Stimulated activated CD4-positive, alpha-beta T cell treated with anti-CD3 and anti-CD28 coated beads, Interleukin-1b, Interleukin-23, amount 100 ng/mL, for 48 hours (primary cell): ENCODE data around the gene SLC1A2.
A peak's percentile ranks its signal among the peaks of the same experiment; 100 is the strongest.

Source experiments
- DNase-seq: peaks from one replicate; pipeline ENCODE4 v3.0.0-alpha.2; 2020

SLC1A2 gene

DNA sequence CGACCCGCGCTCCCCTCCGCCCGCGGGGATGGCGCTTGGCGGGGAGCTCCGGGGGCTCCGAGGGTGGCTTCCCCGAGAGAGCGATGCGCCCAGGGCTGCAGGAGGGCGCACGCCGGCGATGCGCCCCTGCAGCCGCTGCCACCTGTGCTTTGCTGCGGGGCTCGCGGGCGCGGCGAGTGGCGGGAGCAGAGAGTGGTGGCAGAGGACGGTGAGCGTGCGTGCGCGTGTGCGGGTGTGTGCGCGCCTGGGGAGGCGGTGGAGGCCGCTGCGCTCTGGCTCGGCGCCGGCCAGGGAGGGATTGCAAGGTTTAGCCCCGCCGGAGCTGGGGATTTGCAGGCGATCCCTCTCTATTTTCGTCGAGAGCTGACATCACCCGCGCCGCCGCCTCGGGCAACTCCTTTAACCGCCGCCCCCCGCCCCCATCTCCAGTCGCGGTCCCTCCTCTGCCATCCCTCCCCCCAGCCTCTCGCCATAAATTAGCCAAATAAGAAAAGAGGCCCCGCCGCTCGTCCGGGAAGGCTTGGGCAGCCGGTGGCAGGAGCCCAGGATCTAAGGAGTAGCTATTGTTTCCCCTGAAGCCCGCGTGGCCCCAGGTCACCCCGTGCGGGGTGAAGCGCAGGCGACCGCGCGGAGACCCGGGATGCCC lies at the start of gene SLC1A2:
SLC1A2 (minus strand) TSS at position 375 of the 646 bp plus-strand sequence. CDS start 592 bp downstream, outside the sequence.
- DNase-seq, result peak; percentile 6

DNA sequence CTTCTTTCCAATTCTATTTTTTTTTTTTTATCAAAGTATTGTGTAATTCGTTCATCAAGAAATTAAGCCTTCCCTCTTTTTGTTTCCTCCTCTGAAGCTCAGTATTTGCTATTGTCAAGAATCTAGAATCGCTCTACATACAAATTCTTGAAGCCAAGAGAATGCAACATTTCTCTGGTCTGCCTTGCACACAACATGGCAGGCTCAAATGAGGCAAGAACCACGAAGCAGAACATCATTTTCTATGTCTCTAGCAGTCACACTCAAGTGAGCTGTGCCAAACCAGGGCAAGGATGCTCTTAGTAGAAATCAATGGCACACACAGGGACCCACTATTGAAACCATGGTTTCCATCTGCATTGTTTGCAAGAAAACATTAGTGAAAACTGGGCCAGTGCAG lies 46.7 kb upstream of the SLC1A2 start:
- DNase-seq, result no peak

DNA sequence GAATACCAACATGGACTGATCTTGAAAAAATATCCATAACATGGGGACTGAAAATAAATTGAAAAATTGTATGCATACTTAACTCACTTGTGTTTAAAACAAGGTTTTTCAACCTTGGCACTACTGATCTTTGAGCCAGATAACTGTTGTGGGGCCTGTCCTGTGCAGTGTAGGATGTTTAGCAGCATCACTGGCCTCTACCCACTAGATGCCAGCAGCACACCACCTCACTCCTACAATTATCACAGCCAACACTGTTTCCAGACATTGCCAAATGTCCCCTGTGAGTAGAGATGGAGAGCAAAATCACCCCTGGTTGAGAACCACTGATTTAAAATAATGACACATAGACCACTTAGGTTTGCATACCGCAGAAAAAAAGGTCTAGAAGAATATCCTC lies 45.0 kb upstream of the SLC1A2 start:
- no peak for DNase-seq

DNA sequence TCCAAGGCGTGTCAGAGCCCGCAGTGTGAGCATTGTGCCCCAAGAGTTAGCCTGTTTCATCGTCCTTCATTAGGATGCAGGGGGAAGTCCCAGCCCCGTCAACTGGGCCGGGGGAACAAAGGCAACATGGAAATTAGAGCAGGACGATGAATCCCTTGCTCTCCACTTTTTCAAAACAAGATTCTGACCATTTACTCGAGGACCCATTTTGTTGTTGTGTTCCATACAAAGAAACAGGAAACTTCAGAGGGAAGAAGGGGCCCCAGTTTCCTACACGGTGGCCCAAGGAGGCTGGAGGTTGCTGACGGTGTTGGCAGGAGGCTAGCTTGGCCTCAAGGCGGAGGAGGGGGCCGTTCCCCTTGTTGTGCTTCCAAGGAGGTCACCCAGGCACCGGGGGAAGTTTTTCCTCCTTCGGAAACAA lies 44.0 kb upstream of the SLC1A2 start:
- no peak for DNase-seq

DNA sequence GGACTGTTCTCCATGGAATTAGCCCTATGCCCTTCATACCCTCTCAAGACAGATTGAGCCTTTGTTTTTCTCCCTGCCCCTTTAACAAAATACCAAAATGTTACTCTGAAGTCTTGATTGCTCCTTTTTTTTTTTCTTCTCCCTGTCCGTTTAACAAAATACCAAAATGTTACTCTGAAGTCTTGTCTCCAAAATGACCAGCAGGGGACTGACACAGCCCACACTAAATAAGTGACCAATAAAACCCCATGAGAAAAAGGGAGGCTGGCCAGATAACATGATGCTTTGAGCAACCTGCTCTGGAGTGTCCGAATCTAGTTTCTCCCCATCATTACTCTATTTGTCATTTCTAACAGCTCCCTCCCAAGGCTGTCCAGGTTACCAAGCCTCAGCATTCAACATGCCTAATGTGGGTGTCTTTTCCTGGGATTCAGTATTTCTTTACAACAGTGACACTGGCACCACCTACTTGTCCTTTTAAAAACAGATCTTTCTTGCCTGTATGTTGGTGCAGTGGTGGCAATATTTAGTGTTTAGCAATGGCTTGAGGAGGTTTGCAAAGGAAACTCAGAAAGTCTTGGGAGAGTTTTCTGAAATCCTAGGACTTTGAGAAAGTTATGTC lies 42.7 kb upstream of the SLC1A2 start:
- DNase-seq, result no peak

DNA sequence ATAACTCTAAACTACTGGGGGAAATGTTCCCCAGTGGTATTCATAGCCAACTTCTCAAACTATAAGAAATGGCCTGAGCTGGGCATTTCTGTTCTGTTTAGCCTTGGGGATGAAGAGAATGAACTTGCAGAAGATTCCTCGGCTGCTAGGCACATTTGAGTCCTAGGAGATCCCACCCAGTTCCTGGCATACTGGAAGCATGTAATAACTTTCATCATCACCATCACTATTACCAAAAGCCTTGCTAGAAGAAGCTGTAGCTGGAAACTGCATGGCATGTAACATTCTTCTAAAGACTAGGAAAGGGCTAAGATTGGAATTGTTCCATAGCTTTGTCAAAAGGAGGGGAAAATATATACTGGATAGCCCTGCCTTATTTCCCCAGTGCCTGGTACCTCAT lies 40.1 kb upstream of the SLC1A2 start:
- DNase-seq, result no peak

DNA sequence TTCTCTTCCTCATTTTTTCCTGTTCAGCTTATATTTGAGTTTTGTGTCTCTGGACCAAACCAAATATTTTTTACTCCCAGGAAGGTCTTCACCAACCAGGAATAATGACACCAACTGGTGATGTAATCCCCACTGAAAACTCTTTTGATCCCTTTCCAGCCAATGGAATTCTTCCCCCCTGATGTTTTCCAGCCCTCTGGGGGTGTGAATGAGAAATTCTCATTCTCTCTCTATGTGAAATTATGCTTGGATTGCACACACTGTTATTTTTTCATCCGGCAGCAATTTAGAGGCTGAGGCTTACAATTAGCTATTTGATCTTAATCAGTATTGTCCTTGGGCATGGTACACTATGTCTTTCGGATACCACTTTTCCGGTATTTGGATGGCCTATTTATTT lies 39.5 kb upstream of the SLC1A2 start:
- no peak for DNase-seq

DNA sequence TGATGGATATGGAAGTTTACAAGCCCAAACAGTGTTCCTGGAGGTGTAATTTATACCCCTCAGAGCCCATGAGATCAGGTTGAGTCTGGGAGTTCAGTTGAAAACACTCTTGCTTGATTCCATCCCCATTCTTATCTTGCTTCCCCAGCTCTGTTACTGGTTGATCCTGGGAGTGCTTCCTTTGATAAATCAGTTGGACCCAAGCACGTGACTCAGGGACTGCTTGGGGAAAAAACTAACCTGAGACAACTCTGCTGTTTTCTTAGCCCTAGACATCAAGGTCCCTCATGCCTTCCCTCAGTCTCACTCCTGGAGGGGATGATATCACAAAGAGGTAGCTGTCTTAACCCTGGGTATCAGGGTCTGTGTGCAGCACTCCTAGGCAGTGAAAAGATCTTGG lies 35.0 kb upstream of the SLC1A2 start:
- no peak for DNase-seq

DNA sequence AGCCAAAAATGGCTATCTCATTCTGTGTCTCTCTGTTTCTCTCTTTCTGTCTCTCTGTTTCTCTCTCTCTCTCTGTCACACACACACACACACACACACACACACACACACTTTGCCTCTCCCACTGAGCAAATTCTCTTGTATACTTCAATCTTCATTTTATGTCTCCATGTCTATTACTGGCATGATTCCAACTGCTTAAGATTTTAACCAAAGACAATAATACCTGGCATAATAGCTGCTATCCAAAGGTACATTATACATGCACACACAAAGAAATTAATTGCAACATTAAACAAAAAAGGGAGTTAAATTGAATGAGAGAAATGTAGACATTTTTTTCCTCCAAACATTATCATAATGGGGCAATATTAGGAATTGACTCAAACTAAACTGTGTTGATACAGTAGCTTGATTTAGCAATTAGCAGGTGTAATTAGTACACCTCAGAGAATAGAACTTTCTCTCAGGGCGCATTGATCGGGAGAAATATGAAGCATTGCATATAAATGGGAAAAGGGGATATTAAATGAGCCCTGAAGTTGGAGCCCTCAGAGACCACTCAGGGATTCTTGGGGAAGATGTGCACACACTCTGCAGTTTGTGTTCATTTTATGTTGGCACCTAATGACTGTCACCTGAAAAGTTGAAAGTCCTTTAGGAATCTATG lies 17.4 kb upstream of the SLC1A2 start:
- no peak for DNase-seq

DNA sequence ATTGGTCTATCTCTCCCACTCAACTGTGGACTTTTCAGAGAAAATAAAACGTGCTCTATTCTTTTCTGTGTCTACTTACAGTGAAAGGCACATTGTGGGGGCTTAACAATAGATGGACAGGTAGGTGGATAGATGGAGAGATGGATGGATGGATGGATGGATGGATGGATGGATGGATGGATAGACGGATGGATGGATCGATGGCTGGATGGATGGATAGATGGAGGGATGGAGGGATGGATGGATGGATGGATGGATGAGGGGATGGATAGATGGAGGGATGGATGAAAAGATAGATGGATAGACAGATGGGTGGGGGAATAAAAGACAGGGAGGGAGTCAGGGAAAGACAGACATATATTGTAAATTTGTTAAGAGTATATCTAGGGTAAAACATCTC lies 14.2 kb upstream of the SLC1A2 start:
- no peak for DNase-seq

DNA sequence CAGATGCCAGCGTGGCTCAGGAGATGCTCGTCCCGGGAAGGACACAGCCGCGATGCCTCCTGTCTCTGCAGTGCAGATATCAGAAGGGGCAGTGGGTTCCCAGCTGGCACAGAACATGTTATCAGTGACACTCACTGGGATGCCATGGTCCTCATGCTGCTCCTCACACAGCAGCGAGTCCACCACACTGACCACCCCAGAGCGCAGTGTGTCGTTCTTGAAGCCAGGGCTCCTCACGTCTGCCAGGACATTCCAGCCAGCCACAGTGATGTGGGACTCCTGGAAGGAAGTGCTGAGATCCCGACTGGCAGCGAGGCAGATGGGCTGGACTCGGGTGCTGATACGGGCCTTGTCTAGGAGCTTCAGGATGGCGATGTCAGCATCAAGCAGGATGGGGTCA lies 13.1 kb upstream of the SLC1A2 start:
- no peak for DNase-seq

DNA sequence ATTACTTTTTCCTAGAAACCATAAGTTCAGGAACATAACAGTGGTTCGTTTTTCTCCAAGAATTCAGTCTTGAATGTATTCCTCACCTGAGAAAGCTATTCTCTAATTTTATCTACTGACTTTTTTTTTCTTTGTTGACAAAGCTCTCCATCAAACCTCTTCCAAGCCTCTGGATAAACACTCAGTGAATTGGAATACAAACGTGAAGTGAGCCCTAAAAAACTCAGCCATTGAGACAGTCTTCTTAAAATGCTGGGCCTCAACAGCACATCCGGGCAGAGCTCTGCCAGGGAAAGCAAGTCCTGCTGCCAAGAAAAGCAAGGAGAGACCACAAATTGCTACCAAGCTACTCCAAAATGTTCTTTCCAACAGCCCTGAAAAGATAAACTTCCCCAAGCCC lies 7.7 kb upstream of the SLC1A2 start:
- DNase-seq, result no peak

DNA sequence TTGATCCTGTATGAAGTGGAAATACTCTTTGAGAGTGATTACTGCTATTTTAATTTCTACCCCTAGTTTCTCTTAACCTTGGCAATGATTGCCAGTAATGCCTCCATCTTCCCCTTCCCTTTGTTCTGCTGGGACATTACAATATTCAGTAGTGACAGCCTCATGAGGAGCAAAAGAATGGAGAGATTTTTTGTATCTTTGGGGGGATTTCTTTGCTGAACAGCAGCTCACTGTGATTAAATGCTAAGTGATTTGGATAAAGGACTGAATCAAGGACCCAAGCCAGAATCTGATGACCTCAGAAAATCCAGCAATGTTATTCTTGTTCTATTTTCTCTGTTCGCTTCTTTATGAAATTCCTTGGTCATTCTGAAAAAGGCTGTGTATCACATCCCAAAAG lies 7.0 kb upstream of the SLC1A2 start:
- no peak for DNase-seq

DNA sequence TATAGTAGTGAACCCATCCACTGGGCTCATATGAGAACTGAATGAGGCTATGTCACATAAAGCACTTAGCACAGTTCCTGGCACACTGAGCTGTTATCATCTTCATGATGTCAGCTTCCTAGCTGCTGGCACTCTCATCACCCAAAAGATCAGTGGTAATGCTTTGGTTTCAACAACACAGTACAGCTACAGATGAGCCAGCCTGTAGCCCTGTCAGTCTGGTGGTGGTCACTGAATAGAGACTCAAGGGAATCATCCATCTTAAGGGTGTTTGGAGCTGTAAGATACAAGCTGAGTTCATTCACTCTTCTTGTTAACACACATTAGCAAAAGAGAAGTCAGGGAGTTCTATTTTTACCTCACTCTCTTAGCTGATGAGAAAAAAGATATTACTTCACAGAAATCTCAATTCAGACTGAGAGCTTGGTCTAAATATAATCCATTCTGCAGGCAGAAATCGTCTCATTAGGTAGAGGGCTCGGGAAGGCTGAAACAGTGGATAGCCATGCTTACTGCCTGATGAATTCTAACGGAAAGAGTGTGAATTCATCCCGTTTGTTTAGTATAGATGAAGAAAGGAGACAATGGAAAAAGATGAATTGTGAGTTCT lies 6.3 kb upstream of the SLC1A2 start:
- DNase-seq, result no peak

DNA sequence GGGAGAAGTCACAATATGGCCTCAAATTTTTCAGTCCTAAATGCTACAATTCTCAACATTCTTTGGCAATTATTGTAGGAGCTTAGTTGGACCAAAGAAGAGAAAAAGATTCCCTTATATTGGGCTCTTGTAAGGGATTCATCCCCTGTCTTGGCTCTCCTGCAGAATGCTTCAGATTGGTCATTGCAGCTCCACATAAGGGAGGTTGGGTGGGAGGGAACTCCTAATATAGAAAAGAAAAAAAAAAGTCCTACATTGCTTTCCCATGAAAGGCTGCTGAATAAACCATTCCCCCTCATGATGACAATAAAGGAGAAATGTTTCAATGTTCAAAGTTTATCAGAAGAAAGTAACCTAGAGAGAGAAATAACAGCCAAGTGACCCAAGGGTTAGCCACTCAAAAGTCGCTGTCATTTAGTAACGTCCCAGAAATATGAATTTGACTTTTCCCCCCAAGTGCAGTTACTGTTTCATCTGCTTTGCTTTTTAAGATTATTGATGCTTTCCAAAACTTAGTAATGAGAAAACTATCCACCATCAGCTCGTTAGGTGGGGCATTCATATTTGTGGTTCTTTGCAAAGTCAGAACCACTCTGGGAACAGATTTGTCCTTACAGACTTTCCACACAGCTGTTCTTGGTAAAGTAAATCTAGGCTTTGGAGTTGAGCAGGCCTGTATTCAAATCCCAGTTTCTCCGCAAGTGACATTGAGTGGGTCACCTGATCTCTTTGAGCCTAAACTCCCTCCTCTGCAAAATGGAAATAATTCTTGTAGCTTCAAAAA lies 5.0 kb upstream of the SLC1A2 start:
- DNase-seq, result no peak

DNA sequence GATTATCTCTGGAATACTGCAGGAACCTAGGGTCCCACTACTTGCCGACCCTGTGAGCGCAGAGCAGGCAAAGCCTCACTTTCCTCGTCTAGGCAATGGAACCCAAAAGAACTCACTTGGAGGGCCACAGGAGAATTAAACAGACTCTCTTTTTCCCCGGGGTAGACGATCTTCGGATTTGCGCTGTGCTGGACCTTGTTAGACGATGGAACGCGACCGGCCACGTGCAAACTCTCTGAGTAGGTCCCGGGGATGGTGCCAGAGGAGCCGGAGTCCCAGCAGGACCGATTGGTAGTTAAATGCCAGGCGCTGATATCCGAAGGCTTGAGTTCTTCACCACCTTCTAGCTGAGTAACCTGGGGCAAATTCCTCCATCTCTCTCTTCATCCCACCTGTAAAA lies 1.0 kb upstream of the SLC1A2 start:
- DNase-seq, result no peak

DNA sequence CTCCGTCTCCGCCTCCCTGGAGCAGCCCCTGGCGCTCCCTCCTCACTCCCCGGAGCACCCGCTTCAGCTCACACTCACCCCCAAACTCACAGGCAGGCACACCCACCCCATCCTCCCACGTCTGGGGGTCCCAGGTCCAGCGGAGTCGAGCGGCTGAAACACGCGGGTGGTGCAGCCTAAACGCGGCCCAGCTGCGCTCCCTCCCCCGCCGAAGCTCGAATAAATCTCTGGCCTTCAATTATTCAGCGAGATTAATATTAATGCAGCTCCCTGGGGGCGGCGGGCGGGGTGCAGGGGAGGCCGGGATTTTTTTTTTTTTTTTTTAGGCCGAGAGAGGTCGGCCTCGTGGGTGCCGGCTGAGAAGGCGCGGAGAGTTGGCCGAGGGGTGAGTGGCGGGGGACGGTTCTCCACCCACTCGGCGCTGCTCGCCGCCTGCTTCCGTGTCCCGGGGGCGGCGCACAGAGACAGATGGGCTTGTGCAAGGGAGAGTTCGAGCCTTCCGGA lies 524 bp upstream of the SLC1A2 start:
- no peak for DNase-seq

DNA sequence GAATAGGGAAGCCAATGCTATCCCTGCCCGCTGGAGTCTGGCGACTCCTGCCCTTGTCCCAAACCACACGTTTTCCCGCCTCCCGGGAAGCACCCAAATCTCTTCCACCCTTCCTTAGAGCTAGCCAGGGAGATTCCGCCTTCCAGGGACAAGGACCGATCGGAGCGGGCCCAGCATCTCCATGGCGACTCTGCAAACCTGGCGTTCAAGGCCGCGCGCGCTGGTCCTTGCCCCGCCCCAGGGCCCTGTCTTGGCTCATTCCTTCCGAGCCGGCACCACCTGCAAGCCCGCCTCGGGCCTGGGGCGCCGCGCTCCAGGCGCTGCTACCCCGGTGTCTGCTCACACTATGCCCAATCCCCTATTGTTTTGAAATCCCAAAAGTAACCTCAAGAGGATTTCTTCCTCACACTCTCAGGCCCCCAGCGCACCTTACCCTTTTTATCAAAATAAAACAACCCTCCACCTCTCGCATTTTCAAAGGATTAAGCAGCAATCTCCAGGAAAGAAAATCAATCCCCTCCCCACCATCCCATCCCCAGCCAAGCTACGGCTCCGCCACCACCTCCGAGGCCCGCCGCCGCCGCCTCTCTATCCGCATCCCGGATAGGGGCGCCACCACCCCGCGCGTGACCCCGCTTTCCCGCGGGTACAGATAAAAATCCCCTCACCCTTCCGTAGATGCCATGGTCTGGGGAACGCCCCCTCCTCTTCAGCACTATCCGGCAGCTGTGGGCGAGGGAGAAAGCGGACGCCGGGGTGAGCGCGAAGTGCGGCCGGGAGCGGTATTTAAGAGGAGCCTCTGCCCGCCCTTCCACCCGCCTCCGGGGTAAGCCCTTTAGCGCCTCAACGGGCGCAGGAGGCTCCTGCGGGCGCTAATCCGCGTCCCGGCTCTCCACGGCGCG lies 825 bp downstream of the SLC1A2 start:
- peak; percentile 21 for DNase-seq

DNA sequence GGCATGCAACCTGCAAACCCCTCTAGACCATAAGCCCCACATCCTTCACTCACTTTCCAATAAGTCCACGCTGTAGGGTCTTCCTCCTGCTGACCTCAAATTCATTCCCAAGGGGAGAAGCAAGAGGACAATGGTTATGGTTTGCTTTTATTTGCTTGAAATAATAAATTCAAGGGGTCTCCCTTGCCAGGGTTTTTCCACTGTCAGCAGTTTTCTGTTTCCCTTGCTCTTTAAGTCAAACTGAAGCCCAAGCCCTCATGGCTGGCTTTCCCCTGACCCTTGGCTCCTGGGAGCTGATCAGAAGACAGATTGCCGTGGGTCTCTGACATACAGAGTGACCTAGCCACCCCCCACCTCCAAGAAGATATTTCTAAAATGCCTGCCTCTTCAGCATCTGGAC lies 3.9 kb downstream of the SLC1A2 start:
- DNase-seq, result no peak

DNA sequence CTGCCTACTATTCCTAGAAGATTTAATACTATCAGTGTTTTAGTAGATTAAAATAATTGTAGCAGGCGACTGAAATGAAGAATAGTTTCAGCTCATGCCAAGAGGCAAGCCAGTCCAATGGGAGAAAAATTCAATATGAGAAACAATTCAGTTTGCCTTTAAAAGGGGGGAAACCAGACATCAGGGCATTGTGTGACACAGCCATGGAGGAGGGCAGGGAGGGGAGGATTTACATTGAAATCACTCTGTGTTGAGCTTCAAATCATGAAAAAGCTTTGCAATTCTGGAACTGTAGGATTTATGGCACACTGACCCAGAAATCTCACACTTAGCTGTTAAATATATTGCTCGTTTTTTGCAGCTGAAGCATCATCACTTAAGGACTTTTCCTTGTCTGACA lies 4.6 kb downstream of the SLC1A2 start:
- no peak for DNase-seq

DNA sequence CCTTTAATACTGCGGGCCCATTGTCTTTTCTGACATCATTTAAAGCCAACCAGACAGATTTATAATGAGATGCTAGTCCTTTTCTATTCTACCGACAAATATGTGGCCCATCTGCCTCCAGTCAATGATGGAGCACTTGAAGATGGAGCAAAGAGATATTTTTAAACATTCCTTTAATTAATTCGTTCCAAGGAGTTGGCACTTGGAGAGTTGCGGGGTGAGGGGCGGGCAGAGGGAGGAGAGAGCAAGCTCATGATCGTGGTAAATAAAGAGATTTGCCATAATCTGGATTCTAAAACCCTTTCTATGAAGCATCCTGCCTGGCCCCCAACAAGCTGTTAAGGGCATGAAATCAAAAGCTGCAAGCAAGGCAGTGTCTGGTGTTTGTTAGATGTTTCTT lies 5.0 kb downstream of the SLC1A2 start:
- no peak for DNase-seq

DNA sequence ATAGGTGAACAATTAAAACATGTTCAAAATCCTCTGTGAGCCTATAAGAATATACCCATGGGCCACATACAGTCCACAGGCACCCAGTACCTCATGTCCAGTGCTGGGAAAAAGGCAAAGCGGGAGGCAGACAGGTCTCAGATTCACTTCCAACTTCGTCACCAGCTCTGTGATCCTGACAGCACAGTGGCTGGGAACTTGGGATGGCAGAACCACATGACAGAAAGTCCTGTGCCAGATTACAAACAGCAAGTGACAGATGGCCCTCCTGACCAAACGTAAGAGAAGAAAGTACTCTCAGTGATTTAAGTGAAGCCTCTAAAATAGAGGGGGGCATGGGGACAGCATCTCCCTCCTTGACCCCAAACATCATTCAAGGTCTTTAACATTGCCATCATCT lies 5.8 kb downstream of the SLC1A2 start:
- no peak for DNase-seq
